GM21786 (cell line): ENCODE data around the gene NECTIN4.
"Not testable (repeated sequence)": the region's sequence is repeated elsewhere in the genome, so short reads cannot be mapped to it uniquely, and the experiment has no call there.

Experiments used
- ATAC-seq: cut with Tn5 transposase; IDR thresholded peaks from one replicate; pipeline ENCODE4 v1.9.1; 2021; ENCODE audit not compliant: unreplicated experiment

The NECTIN4 gene

GRCh38 chr1:161031874-161032273, 57.5 kb downstream of the NECTIN4 start:
- ATAC-seq: no peak

GRCh38 chr1:161029466-161029865, 59.9 kb downstream of the NECTIN4 start:
- ATAC-seq: not testable (repeated sequence)

GRCh38 chr1:161026954-161027353, 62.4 kb downstream of the NECTIN4 start:
- ATAC-seq: not testable (repeated sequence)

- ATAC-seq: not testable (repeated sequence)
Measured at GRCh38 chr1:161022432-161022831, 66.9 kb downstream of the NECTIN4 start.

- no peak for ATAC-seq
Measured at GRCh38 chr1:161021970-161022353, 67.4 kb downstream of the NECTIN4 start.

GRCh38 chr1:161021165-161021969, 68.0 kb downstream of the NECTIN4 start:
- ATAC-seq: peak; percentile 89
